Measurements from ENCODE around the gene CDIP1. TPM values are rescaled to one million over a fixed set of nuclear protein-coding genes. Genes with fewer than 3 reads are reported as not detected.

Gene CDIP1
- total RNA-seq, 3 donors from 2014 or later: 33.2 to 41.6 (median 39.7) TPM

DNA sequence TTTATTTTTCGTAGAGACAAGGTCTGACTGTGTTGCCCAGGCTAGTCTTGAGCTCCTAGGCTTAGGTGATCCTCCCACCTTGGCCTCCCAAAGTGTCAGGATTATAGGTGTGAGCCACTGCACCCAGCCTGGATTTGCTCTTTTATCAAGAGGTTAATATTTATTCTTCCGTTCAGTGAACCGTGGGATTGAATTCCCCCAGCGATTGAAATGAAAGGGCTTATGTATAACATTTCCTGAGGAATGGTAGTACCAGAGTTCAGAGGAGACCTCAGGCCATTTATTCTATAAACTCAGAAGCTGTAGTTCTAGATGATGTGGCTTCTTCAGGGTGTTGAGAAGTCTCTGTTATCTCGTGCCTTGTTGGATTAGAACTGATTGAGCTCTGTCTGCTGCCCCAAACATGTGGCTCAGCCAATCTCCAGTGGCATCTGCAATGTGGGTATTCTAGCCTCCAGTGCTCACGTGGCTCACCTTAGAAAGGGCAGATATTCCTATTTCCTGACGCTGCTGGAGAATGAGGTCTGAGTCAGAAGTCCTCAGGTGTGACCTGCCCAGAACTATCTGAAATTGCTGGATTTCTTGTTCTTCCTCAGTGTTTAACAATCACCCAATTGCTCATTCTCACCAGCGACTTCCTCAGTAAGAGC lies 39.9 kb downstream of the CDIP1 start:
- no peak for ATAC-seq
- no peak for DNase-seq
- Mint-ChIP-seq H3K9me3 (no peaks in the 10 kb centered on the region), H3K27me3 (ENCODE audit: low read depth) (no peaks in the 10 kb centered on the region), H3K4me1 (ENCODE audit: low read depth) (peaks cover 91% of the 10 kb centered on the region), H3K36me3 (ENCODE audit: insufficient read depth) (peaks cover 4% of the 10 kb centered on the region), H3K4me3 (no peak overlapping the region)

DNA sequence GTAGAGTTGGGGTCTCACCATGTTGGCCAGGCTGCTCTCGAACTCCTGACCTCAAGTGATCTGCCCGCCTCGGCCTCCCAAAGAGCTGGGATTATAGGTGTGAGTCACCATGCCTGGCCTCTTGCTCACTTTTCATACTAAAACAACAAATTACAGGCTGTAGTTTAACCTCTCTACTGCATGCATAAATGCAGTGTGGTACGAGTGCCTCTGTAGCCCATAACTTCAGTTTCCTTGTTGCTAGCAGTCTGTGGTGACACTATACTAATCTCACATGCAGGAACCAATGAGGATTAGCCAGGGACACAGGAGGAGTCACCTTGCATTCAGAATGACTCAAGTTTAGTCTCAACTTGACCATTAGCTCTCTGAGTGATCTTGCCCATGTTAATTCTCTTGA lies 42.3 kb downstream of the CDIP1 start:
- DNase-seq (no peak), ATAC-seq (peak in 1 of 2 donors; percentile 24)
- H3K36me3 Mint-ChIP-seq (ENCODE audit: insufficient read depth): peaks cover 4% of the 10 kb centered on the region
- peaks cover 85% of the 10 kb centered on the region for H3K4me1 Mint-ChIP-seq (ENCODE audit: low read depth)
- H3K9me3 Mint-ChIP-seq: no peaks in the 10 kb centered on the region
- H3K4me3 Mint-ChIP-seq: no peak overlapping the region
- no peaks in the 10 kb centered on the region for H3K27me3 Mint-ChIP-seq (ENCODE audit: low read depth)

DNA sequence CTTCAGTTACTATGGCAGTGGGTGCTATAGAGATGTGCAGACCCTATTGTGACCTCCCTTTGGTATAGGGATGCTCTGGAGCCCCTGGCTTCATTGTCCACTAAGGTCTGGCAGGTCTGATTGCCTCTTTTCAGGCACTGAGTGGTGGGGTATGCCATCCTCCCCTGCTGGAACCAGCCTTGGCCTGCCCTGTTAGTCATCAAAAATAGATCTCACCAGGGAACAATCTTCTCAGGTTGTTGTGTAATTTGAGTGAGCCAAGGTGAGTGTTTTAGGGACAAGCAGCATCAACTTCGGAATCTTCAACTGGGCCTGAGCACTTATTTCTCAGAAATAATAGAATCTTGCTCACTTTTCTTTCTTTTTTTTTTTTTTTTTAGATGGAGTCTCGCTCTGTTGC lies 42.8 kb downstream of the CDIP1 start:
- ATAC-seq (no peak), DNase-seq (no peak)
- Mint-ChIP-seq H3K4me1 (ENCODE audit: low read depth) (peaks cover 85% of the 10 kb centered on the region), H3K36me3 (ENCODE audit: insufficient read depth) (peaks cover 4% of the 10 kb centered on the region), H3K4me3 (no peak overlapping the region), H3K27me3 (ENCODE audit: low read depth) (no peaks in the 10 kb centered on the region), H3K9me3 (no peaks in the 10 kb centered on the region)

DNA sequence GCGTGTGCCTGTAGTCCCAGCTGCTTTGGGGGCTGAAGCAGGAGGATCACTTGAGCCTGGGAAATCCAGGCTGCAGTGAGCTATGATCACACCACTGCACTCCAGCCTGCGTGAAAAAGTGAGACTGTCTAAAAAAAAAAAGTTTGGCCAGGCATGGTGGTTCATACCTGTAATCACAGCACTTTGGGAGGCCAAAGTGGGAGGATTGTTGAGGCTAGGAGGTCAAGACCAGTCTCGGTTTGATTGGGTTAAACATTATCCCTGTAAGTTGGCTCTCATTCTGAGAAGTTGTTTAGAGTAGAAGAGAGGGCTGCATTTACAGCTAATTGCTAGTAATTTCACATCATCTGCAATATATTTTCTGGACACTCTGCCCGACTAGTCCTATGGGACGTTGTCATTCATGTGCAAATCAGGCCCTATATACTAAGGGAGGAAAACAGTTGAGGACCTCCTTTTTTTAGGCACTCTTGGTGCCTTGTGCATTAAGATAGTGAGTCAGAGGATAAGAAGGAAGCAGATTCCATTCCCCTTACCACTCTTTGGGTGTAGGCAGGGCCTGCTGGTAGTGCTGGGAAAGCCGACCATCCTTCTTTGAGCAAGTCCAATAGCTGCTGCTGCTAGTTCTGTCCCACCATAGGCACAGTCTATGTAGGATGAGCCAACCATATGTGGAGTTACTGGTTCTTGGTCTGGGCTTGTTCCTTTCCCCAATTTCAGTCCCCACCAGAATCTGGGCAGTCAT lies 43.7 kb downstream of the CDIP1 start:
- Mint-ChIP-seq H3K27me3 (ENCODE audit: low read depth) (no peaks in the 10 kb centered on the region), H3K4me3 (no peak overlapping the region), H3K9me3 (no peaks in the 10 kb centered on the region), H3K4me1 (ENCODE audit: low read depth) (peaks cover 85% of the 10 kb centered on the region), H3K36me3 (ENCODE audit: insufficient read depth) (peaks cover 4% of the 10 kb centered on the region)
- DNase-seq (no peak), ATAC-seq (no peak)

DNA sequence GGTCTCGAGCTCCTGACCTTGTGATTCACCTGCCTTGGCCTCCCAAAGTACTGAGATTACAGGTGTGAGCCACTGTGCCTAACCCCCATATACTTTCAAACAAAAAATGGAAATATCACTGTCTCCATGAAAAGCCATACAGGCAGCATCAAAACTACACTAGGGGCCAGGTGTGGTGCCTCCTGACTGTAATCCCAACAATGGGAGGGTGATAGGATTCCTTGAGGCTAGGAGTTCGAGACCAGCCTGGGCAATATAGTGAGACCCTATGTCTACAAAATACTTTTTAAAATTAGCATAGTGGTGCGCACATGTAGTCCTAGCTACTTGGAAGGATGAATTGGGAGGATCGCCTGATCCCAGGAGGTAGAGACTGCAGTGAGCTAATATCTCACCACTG lies 46.7 kb downstream of the CDIP1 start:
- Mint-ChIP-seq H3K4me3 (no peak overlapping the region), H3K36me3 (ENCODE audit: insufficient read depth) (peaks cover 6% of the 10 kb centered on the region), H3K9me3 (no peaks in the 10 kb centered on the region), H3K4me1 (ENCODE audit: low read depth) (peaks cover 80% of the 10 kb centered on the region), H3K27me3 (ENCODE audit: low read depth) (no peaks in the 10 kb centered on the region)
- ATAC-seq (no peak), DNase-seq (no peak)

DNA sequence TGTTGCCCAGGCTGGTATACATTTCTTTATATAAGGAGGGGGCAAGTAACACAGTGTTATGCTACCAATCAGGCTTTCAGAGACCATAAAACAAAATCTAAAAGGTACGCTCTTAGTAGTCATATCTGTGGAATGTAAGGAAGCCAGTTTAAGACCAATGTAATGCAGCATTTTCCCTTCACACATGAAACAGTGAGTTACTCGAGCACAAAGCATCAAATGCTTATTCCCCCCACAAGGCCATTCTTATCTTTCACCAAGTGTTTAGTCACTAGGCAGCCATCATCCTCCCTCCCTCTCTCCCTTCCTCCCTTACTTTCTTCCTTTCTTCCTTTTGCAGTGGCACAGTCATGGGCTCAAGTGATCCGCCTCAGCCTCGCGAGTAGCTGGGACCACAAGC lies 49.5 kb downstream of the CDIP1 start:
- Mint-ChIP-seq H3K4me3 (no peak overlapping the region), H3K36me3 (ENCODE audit: insufficient read depth) (peaks cover 14% of the 10 kb centered on the region), H3K27me3 (ENCODE audit: low read depth) (no peaks in the 10 kb centered on the region), H3K4me1 (ENCODE audit: low read depth) (peaks cover 71% of the 10 kb centered on the region), H3K9me3 (no peaks in the 10 kb centered on the region)
- DNase-seq (no peak), ATAC-seq (peak; percentile 20 to 27)

DNA sequence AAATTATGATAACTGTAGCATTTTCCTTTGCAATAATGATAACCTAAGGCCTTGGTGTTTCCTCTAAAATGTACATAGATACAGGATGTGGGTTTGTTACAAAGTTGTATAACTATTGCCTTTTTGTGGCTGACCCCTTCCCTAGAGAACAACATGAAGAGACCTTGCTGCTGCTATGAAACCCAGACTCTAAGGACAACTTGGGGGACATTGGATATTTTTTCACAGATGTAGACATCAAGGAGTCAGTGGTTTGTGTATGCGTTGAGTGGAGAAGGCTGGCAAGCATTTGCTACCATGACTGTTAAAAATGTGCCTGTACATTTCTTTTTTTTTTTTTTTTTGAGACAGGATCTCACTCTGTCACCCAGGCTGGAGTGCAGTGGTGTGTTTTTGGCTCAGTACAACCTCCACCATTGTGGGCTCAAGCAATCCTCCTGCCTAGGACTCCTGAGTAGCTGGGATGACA lies 50.0 kb downstream of the CDIP1 start:
- no peaks in the 10 kb centered on the region for H3K9me3 Mint-ChIP-seq
- ATAC-seq (peak; percentile 14 to 31), DNase-seq (no peak)
- peak overlapping the region; percentile 47 for H3K4me3 Mint-ChIP-seq
- H3K27me3 Mint-ChIP-seq (ENCODE audit: low read depth): no peaks in the 10 kb centered on the region
- peaks cover 67% of the 10 kb centered on the region for H3K4me1 Mint-ChIP-seq (ENCODE audit: low read depth)
- peaks cover 16% of the 10 kb centered on the region for H3K36me3 Mint-ChIP-seq (ENCODE audit: insufficient read depth)

DNA sequence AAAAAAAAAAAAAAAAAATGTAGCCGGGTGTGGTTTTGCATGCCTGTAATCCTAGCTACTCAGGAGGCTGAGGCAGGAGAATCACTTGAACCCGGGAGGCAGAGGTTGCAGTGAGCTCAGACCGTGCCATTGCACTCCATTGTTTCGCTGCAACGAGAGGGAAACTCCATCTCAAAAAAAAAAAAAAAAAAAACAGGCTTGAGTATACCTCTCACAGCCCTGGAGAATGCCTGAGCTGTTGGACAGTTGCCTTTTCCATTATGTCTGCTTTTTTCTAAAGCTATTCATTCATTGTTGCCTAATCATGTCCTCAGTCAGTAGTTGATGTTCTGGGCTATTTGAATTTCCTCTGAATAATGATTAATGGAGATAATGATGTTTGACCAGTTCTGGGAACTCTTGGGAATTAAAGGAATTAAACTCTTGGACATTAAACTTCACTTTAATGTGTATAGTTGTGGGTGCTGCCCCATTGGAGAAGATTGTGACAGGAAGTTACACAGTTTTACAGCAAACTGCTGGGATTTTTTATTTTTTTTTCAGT lies 50.5 kb downstream of the CDIP1 start:
- Mint-ChIP-seq H3K9me3 (no peaks in the 10 kb centered on the region), H3K4me1 (ENCODE audit: low read depth) (peaks cover 62% of the 10 kb centered on the region), H3K27me3 (ENCODE audit: low read depth) (no peaks in the 10 kb centered on the region), H3K36me3 (ENCODE audit: insufficient read depth) (peaks cover 16% of the 10 kb centered on the region), H3K4me3 (peak overlapping the region; percentile 47)
- DNase-seq (no peak), ATAC-seq (no peak)

DNA sequence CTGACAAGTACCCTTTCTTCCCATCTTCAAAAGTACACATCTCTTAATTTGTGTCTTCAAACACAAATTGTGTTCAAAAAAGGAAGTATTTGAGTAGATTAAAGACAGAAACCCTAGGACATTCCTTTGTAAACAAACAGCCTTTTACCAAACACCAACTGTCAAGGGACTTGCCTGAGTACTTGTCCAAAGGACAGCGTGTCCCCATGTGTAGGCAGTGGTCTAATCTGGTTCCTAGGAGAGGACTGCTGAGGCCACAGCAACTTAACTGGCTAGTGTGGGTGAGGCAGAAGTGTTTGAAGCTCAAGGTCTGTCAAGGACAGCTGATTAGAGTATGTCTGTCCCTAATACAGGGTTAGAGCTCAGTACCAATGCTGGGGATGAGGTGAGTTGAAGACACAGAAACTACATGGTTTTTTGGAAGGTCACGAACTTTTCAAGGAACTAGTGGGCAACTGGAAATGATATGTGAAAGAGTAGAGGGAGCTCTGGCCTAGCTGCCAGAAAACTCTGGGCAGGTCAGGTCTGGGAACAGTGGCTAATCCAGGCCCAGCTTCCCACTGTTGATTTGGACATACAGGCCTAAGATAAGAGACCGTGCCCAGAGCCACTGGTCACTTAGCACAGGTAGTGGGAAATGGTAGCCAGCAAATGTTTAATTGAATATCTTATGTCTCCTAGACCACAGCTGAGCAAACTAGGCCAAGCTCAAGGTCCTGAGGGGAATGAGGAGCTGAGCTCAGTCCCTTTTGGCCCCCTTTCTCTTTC lies 52.3 kb downstream of the CDIP1 start:
- Mint-ChIP-seq H3K36me3 (ENCODE audit: insufficient read depth) (peaks cover 20% of the 10 kb centered on the region), H3K9me3 (no peaks in the 10 kb centered on the region), H3K4me3 (no peak overlapping the region), H3K4me1 (ENCODE audit: low read depth) (peaks cover 70% of the 10 kb centered on the region), H3K27me3 (ENCODE audit: low read depth) (no peaks in the 10 kb centered on the region)
- ATAC-seq (no peak), DNase-seq (no peak)

DNA sequence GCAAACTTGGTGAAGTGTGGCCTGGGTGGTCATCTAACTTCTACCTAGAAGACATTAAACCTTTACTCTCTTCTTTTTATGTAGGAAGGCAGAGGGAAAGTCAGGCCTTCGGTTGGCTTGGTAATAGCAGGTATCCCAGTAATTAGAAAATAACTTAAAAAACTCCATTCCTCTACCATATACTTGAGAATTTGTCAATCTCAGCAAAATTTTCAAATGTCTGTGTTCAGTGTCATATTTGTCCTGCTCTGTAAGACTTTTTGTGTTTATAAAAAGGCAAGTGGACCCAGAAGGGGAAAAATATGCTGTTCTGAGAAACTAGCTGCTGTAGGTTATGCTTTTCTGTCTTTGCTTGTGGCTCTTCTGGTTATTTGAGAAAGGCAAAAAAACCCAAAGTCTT lies 56.6 kb downstream of the CDIP1 start:
- no peaks in the 10 kb centered on the region for H3K9me3 Mint-ChIP-seq
- peaks cover 51% of the 10 kb centered on the region for H3K4me1 Mint-ChIP-seq (ENCODE audit: low read depth)
- H3K4me3 Mint-ChIP-seq: no peak overlapping the region
- DNase-seq: no peak
- no peaks in the 10 kb centered on the region for H3K27me3 Mint-ChIP-seq (ENCODE audit: low read depth)
- peaks cover 16% of the 10 kb centered on the region for H3K36me3 Mint-ChIP-seq (ENCODE audit: insufficient read depth)
- ATAC-seq: no peak

DNA sequence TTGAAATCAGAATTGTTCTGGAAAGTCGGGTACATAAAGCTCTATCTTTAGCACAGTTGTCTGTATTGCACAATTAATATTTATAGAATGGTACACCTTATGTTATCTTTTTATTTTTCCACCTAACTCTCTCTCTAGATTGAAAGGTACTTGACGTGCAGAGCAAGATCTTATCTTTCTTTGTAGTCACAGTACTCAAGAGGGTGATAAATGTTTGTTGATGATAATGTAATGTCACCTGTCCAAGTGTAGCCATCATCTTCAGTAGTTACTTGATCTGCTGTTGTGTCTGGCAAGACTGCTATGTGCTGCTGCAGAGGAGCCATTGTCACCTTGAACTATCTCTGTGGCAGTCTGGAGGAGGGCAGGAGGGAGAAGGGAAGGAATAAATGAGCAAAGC lies 57.0 kb downstream of the CDIP1 start:
- no peak for ATAC-seq
- Mint-ChIP-seq H3K4me3 (no peak overlapping the region), H3K9me3 (no peaks in the 10 kb centered on the region), H3K36me3 (ENCODE audit: insufficient read depth) (peaks cover 16% of the 10 kb centered on the region), H3K27me3 (ENCODE audit: low read depth) (no peaks in the 10 kb centered on the region), H3K4me1 (ENCODE audit: low read depth) (peaks cover 47% of the 10 kb centered on the region)
- no peak for DNase-seq

DNA sequence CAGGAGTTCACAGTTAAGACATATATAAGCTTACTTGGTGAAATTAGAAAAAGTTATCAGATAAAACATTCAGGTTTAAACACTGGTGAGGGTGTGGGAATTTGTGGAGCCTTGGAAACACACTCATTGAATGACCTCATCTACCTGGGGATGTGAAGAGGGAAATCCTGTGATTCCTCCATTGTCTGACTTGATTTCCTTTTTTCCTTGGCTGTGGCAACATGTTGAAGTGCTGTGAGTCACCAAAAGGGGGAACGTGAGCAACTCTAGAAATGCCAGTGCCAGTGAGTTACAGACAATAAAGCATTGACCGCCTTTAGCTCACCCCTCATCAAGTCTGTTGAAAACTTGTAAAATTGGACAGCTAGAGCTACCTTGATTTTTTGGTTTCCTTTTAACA lies 60.6 kb downstream of the CDIP1 start:
- H3K9me3 Mint-ChIP-seq: no peaks in the 10 kb centered on the region
- H3K36me3 Mint-ChIP-seq (ENCODE audit: insufficient read depth): peaks cover 8% of the 10 kb centered on the region
- H3K27me3 Mint-ChIP-seq (ENCODE audit: low read depth): no peaks in the 10 kb centered on the region

DNA sequence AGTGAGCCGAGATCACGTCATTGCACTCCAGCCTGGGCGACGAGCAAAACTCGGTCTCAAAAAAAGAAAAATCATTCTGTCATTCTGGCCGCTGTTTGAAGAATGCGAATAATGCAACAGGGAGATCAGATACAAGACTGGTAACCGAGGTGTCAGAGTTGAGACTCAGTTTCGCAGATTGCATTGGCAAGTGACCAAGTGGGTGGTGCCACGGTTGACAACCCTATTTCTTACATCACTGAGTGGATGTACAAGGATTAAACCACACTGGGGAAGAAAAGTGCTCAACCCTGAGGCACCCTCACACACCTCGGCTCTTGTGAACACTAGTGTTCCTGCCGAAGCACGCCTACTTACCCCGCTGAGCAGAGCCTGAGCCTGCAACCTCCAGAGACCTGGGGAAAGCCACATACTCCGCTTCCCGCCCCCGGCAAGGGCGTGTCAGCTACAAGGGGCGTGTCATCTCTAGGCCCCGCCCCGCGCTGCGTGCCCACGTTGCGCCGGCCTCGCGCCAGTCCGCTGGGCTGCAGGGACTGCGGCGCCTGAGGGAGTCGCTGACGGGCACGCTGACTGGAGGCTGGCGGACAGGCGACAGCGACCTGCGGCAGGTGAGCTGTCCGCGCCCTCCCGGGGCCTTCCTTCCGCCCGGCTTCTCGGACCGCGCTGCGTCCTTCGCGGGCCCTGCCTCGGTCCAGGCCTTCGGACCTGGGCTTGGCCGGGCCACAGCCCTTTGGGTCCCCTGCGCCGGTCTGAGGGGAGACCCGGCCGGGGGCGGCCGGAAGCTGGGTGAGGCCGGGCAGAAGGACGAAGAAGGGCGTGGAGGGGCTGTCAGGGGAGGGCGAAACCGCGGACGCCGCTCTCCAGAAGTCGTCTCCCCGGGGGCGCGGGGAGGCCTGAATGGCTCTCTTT lies 62.4 kb downstream of the CDIP1 start, which contains the start of gene HMOX2:
HMOX2 (plus strand) TSS at position 519 of the 909 bp plus-strand sequence. CDS start 29,127 bp downstream, outside the sequence.
- ATAC-seq: peak; percentile 86 to 89
- DNase-seq: peak; percentile 94
- peaks cover 35% of the 10 kb centered on the region for H3K4me1 Mint-ChIP-seq (ENCODE audit: low read depth)
- peak within 1 kb of the TSS; percentile 90 for H3K4me3 Mint-ChIP-seq
- no peaks in the 10 kb centered on the region for H3K9me3 Mint-ChIP-seq
- H3K27me3 Mint-ChIP-seq (ENCODE audit: low read depth): no peaks in the 10 kb centered on the region
- H3K36me3 Mint-ChIP-seq (ENCODE audit: insufficient read depth): peaks cover 3% of the 10 kb centered on the region

More for the DNA sequence above, 60.6 kb downstream of the CDIP1 start:
- no peak for ATAC-seq
- Mint-ChIP-seq H3K4me1 (ENCODE audit: low read depth) (peaks cover 47% of the 10 kb centered on the region), H3K4me3 (peak overlapping the region; percentile 90)
- no peak for DNase-seq
